ENCODE measurements around the gene HOATZ. TPM values are rescaled to one million over a fixed set of nuclear protein-coding genes. Genes with fewer than 3 reads are reported as not detected.

Gene HOATZ
- total RNA-seq, 1 experiment from 2014 or later: not detected

- no peak for DNase-seq (ENCODE audit: low read depth)
These were observed 34.8 kb downstream of the HOATZ start for GRCh38 chr11:111549196-111549868.

- no peak for DNase-seq (ENCODE audit: low read depth)
These were observed 35.3 kb downstream of the HOATZ start for GRCh38 chr11:111549869-111550203.

GRCh38 chr11:111550258-111550657, 35.7 kb downstream of the HOATZ start:
- DNase-seq (ENCODE audit: low read depth): no peak

- no peak for DNase-seq (ENCODE audit: low read depth)
These were observed 40.0 kb downstream of the HOATZ start for GRCh38 chr11:111554532-111554931.

GRCh38 chr11:111555255-111555654, 40.7 kb downstream of the HOATZ start:
- DNase-seq (ENCODE audit: low read depth): peak; percentile 73

GRCh38 chr11:111557425-111558111, 43.0 kb downstream of the HOATZ start:
- peak; percentile 92 for DNase-seq (ENCODE audit: low read depth)

GRCh38 chr11:111559800-111560464, 45.4 kb downstream of the HOATZ start:
- no peak for DNase-seq (ENCODE audit: low read depth)

- no peak for DNase-seq (ENCODE audit: low read depth)
These were observed 46.2 kb downstream of the HOATZ start for GRCh38 chr11:111560800-111561199.

- no peak for DNase-seq (ENCODE audit: low read depth)
These were observed 46.7 kb downstream of the HOATZ start for GRCh38 chr11:111561306-111561705.

- DNase-seq (ENCODE audit: low read depth): peak; percentile 81
These were observed 47.3 kb downstream of the HOATZ start for GRCh38 chr11:111561791-111562325.

- no peak for DNase-seq (ENCODE audit: low read depth)
These were observed 48.3 kb downstream of the HOATZ start for GRCh38 chr11:111562692-111563389.

GRCh38 chr11:111565114-111565720, 50.6 kb downstream of the HOATZ start:
- peak; percentile 66 for DNase-seq (ENCODE audit: low read depth)

GRCh38 chr11:111566324-111566723, 51.7 kb downstream of the HOATZ start:
- DNase-seq (ENCODE audit: low read depth): no peak

- DNase-seq (ENCODE audit: low read depth): no peak
These were observed 54.9 kb downstream of the HOATZ start for GRCh38 chr11:111569476-111569875.

GRCh38 chr11:111570796-111571195, 56.2 kb downstream of the HOATZ start:
- no peak for DNase-seq (ENCODE audit: low read depth)

GRCh38 chr11:111571829-111572501, 57.4 kb downstream of the HOATZ start:
- DNase-seq (ENCODE audit: low read depth): no peak

- no peak for DNase-seq (ENCODE audit: low read depth)
These were observed 58.0 kb downstream of the HOATZ start for GRCh38 chr11:111572581-111572980.

GRCh38 chr11:111573821-111574249, 59.3 kb downstream of the HOATZ start:
- peak; percentile 47 for DNase-seq (ENCODE audit: low read depth)

GRCh38 chr11:111574373-111575225, 60.0 kb downstream of the HOATZ start:
- DNase-seq (ENCODE audit: low read depth): peak; percentile 42

GRCh38 chr11:111575740-111576139, 61.2 kb downstream of the HOATZ start:
- no peak for DNase-seq (ENCODE audit: low read depth)
